T-helper 1 cell (primary cell): ENCODE data around the gene MAST3.

Experiments
- DNase-seq, 5 donors: peaks; one replicate each; pipeline ENCODE4 v3.0.0-alpha.2; 2012 to 2020

MAST3 gene

DNA sequence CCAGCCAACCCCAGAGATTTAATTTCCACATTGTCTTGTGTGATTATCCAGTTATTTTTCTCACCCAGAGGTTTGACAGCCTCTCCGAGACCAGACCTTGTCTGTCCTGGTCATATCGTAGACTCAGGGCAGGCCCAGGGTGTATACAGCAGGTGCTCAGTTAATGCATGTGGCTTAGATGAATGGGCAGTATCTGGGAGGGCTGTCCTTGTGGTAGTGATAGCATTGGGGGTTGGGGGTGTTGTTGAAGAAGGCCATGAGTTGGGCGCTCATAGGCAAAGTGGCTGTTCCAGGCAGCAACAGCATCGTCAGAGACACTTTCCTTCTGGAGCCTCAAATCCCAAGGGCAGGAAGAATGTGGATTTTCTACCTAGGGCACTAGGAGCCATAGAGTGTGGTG, 16.9 kb downstream of the MAST3 start:
- no peak for DNase-seq

DNA sequence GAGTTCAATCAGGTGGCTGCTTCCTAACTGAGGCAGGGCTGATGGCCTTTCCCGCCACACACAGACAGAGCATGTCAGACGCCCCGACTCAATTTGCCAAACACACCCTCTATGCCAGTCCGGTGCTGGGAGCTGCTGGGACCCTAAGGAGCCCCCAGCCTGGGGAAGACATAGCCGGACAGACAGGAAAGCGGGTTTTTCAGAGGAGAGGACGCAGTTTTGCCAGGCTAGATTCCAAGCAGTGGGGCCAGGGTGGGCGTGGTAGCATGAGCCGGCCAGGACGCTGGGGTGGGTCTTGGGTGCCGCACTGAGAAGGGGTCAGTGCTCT, 19.8 kb downstream of the MAST3 start:
- DNase-seq = no peak

DNA sequence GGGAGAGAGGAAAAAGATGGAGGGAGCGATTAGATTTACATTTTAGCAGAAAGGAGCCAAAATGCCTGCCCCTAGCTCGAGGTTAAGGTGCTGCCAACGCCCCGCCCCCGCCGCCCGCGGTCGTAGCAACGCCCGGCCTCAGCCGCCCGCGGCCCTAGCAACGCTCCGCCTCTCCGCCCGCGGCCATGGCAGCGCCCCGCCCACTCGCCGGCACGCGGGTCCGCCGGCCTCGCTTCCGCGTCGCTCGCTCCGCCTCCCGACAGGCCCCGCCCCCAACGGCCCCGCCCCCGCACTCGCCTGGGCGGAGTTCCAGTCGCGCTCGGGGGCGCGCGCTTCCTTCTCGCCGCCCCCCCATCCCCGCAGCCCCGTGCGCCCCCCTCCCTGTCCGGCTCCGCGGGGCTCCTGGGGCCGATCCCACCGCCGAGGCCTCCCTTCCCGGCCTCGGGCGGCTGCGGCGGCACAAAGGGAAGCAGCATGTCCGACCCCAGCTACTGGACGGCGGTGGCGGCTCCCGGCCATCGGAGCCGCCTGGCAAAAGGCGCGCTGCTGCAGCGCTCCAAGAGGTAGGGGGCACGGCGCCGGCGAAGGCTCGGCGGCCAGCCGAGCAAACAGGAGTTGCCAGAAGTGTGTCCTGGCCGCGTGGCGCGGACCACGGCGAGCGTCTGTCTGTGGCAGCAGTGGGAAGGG, 20.3 kb downstream of the MAST3 start:
- DNase-seq = peak; percentile 91 to 98 (median 94)

DNA sequence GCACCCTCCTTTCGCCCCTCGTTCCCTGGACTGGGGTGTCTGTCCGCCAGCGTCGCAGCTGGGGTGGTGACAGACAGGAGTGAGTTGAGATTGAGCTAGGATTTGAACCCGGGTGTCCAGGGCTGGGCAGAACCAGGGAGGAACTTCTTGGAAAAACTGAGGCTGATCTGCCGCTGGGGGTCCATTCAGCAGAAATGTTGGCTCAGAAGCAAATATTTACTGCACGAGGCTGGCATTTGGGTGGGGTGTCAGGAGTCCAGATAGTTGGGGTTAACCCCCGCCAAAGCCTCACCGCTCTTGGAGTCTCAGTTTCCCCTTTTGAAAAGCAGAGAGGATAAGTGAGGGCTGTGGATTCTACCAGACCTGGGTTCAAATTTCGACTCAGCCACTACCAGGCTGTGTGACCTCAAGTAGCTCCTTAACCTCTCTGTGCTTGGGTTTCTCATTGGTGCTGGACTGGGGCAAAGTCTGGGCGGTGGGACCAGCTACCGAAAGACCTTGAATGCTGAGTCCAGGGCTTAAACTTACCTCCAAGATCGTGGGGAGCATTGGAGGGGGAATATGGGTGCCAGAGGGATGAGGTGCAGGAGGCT, 20.9 kb downstream of the MAST3 start:
- no peak for DNase-seq

DNA sequence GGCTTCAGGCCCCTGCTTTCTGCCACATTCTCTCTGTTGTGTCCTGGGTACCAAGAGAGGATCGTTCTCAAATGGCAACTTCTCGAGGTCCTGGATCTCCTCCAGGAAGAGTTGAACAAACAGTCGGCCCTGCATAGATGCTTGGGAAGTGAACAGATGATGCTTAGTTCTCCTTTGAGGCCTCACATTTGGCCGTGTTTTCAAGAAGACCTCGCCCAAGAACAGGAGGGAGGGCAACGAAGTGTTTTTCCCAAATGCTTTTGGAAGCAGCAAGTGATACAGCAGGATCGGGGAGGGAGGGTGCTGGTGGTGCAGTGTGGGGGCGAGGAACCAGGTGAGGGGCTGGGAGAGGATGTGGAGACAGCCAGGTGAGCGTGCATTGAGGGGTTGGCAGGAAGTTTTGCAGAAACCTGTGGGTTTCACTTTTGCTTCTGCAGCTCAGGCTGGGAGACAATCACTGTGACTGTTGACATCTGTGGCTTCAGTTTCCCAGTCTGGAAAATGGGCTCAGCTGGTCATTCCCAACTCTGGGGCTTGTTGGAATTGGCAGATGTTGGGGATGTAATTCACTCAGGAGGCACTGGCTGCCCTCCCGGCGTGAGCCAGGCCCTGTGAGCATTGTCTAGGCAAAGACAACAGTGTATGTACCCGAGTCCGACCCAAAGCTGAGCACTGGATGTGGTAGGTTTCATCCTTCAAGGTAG, 21.6 kb downstream of the MAST3 start:
- DNase-seq = peak in 3 of 5 donors; percentile 33 to 58 (median 43)

DNA sequence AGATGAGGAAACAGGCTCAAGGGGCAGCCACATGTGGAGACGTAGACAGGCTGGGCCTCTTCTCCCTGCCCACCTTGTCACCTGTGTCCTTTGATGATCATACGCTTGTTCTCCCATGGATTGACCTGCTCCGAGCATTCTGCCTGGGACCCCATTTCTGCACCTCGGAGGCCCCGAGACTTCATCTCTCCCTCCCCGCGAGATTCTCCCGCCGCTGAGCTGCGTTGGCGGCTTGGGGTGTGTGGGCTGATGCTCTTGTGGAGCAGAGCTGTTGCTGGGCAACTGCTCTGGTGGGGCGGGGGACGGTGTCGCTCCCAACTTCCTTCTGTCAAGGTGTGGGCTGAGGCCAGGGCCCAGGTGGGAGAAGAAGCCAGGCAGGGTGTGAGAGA, 22.1 kb downstream of the MAST3 start:
- DNase-seq = peak in 3 of 5 donors; percentile 46 to 61 (median 53)

DNA sequence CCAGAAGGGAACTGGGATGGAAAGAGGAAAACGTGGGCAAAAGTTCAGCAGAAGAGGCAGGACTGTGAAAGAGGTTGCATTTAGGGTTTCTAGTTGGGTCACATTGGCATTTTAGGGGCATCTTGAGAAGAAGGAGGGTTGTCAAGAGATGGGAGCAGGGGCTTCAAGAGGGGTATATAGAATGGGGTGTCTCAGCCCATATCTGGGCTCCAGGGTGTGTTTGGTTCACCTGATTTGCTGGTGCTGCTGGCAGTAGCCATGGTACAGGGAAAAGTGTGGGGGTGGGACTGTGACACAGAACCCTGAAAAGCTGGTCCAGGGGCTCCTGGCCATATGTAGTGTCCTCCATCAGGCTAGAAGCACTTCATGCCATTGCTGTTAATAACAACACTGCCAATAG, 22.5 kb downstream of the MAST3 start:
- no peak for DNase-seq

DNA sequence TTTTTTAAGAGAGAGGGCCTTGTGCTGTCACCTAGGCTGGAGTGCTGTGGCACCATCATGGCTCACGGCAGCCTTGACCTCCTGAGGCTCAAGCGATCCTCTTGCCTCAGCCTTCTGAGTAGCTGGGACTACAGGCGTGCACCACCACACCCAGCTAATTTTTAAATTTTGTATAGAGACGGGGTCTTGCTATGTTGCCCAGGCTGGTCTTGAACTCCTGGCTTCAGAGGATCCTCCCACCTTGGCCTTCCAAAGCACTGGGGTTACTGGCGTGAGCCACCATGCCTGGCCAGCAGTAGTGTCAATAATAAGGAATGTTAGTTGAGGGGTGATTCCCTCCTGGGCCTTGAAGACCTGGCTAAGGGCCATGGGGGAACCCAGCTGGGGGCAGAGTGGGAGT, 23.6 kb downstream of the MAST3 start:
- DNase-seq = no peak

DNA sequence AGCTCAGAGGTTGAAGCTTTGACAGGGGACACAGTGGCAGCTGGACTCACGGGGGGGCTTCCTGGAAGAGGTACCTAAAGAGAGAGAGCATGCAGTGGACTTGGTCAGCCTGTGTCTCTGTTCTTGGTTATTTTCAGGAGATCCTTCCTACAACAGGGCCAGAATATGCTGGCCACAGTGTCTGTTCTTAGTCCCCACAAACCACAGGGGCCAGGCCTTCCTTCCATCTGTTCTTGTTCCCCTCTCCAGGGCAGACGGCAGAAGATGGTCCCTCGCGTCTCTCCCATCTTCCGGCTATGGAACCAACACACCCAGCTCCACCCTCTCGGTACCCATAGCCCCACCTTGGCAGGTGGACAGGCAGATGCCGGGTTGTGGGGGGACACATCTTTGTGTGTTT, 24.8 kb downstream of the MAST3 start:
- DNase-seq = no peak

DNA sequence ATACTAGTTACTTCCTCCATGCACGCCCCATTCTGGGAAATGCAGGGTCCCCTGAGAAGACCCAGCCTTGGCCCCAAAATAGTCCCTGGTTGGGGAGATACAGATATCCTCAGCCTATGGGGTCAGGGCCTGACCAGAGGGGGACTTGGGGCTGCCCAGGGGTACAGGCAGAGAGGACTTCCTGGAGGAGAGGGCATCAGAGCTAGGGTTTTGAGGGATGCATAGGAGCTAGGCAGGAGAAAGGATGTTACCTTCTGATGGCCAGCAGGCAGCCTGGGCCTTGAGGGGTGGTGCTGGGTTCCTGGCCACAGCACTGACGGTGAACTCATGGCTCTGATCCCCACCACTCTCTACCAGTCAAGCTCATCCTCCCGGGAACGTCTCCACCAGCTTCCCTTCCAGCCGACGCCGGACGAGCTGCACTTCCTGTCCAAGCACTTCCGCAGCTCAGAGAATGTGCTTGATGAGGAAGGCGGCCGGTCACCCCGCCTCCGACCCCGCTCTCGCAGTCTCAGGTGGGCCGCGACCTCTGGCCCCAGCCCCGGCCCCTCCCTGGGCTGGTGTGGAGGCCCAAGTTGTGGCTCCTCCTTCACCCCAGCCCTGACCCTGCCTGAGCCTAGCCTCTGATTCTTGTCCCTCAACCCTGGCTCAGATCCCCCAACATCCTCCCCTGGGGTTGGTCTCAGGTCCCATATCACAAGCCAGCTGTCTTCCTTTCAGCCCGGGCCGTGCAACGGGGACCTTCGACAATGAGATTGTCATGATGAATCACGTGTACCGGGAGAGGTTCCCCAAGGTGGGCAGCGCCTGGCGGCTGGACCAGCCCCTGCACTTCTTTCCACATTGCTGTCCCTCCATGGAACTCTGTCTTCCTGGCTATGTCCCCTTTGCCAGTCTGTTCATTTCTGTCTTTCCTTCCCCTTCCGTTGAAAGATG, 25.6 kb downstream of the MAST3 start:
- no peak for DNase-seq

DNA sequence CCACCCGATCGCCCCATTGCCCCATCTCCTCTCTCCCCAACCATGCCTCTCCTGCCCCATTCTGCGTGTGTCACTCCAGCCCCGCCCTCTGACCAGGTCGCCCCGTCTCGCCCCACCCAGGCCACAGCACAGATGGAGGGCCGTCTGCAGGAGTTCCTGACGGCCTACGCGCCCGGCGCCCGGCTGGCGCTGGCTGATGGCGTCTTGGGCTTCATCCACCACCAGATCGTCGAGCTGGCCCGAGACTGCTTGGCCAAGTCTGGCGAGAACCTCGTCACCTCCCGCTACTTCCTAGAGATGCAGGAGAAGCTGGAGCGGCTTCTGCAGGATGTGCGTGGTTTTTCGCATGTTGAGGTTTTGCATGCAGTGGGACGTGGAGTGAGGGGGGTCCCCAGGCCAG, 26.2 kb downstream of the MAST3 start:
- no peak for DNase-seq

DNA sequence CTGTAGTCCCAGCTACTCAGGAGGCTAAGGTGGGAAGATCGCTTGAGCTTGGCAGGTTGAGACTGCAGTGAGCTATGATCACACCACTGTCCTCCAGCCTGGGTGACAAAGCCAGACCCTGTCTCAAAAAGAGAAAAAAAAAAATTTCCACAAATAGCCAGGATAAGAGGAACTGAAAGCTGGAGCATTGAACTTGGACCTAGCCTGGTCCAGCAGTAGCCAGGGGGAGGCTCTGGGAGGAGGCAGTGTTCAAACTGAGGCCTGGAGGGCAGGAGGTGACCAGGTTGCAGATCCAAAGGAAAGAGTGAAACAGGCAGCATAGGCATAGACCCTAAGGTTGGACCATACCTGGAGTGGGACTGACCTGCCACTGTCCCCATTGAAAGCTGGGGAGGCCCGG, 28.5 kb downstream of the MAST3 start:
- DNase-seq = no peak

DNA sequence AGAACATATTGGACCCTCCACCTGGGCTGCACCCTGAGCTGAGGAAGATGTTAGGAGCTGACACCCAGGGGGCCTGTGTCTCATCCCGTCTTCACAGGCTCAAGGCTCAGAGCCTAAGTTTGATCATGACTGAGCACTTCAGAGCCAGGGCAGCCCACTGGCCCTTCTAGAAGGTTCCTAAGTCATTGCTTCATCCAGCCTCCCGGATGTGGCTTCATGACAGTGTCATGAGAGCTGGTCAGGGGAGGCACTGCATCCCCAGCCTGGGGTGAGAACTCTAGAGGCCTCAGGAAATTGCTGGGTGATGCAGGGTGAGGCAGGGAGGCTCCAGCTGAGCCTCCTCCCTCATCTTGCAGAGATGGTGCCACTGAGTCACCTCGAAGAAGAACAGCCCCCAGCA, 30.5 kb downstream of the MAST3 start:
- peak in 1 of 5 donors; percentile 69 for DNase-seq

DNA sequence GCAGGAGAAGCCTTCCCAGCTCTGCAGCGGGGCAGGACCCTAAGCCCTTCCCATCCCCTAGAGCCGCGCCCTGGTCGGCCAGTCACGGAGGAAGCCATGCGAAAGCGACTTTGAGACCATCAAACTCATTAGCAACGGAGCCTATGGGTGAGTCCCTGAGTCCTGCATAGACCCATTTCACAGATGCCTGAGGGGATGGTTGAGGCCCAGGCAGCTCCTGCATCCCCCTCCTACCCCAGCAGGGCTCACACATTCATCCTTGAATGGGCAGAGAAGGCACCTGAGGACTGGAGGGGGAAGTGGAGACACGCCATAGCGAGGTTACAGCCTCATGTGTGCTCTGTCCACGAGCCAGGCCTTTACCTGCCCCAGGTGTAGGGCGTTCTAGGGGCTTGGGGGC, 31.2 kb downstream of the MAST3 start:
- DNase-seq = no peak

DNA sequence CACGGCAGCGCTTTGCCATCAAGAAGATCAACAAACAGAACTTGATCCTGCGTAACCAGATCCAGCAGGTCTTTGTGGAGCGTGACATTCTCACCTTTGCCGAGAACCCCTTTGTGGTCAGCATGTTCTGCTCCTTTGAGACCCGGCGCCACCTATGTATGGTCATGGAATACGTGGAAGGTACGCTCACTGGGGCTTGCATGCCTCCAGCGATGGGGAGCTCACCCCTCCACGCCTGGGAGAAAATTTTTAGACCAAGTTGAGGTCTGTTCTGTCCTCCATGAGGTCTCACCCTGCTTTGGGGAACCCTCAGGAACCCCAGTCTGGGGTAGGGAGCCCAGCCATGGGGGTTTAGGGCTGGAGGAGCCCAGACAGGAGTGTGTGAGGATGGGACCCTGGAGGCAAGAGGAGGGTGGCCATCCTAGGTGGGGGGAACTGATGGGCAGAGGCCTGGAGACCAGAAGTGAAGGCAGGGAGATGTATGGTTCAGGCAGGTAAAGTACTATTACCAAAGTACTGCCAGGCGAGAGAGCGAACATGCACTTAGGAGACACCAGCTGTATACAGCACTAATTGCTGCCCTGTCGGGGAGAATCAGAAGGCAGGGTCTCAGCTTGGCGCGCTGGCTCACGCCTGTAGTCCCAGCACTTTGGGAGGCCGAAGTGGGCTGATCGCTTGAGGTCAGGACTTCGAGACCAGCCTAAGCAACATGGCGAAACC, 33.1 kb downstream of the MAST3 start:
- no peak for DNase-seq

DNA sequence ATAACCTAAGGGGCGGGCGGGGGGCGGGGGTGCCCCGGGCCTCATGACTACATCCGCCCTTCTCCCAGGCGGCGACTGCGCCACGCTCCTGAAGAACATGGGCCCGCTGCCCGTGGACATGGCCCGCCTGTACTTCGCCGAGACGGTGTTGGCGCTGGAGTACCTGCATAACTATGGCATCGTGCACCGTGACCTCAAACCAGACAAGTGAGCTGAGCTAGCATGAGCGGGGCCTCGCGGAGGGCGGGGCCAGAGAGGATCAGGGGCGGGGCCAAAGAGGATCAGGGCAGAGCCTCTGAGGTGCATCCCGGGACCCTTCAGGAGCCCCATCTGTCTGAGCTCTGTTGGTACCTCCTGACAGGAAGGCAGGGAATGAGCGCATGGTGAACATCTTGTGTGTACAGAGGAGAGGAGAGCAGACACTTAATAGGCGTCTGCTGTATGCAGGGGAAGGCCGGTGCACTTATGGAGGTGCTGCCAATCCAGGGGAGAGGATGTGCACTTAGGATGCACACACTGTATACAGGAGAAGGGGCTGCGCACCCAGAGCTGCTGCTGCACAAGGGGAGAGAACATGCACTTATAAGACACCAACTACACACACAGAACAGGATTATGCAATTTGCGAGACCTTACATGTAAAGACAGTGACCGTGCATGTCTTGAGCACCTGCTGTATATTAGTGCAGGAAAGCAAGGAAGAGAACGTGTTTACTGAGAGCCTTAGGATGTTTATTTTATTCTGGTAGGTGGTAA, 34.4 kb downstream of the MAST3 start:
- no peak for DNase-seq

DNA sequence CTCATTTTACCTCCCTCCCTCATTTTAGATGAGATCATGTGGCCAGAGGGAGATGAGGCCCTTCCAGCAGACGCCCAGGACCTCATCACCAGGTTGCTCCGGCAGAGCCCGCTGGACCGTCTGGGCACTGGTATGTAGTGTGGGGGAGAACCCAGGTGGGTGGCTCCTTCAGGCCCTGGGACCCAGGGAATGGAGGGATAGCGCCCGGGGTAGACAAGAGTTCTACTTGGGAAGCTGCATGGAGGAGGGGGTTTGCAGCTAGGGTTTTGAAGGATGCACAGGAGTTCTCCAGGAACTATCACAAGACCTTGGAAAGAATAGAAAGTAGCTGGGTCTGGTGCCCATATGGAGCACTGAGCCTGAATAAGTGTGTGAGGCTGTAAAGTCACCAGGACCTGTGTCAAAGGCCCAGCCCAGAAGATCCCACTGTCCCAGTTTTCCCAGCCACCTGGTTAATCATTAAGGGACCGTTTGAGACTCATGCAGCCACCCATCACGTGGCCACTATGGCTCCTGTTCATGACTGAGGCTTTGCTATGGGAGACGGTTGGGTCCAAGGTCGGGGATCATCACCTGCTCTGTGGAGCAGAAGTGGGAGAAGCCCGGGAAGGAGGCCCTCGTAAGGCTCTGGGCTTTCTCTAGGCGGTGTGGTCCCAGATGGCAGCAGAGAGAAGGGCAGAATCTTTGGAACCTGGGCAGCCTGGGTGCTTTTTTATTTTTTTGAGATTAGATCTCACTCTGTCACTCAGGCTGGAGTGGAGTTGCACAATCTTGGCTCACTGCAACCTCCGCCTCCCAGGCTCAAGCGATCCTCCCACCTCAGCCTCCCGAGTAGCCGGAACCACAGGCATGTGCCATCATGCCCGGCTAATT, 38.4 kb downstream of the MAST3 start:
- DNase-seq = no peak

DNA sequence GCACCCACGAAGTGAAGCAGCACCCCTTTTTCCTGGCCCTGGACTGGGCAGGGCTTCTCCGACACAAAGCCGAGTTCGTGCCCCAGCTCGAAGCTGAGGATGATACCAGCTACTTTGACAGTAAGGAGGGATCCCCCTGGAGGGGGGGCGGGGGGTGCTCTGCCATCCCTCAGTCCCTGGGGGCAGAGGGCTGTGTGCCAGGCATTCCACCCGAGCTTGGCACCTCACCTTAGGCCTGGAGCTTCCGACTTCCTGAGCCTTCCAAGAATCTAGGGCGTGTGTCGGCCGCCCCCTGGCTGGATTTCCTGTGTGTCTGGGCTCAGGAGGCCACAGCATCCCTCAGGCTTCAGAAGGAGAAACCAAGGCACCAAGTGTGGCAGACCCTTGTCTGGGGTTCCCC, 39.7 kb downstream of the MAST3 start:
- no peak for DNase-seq

DNA sequence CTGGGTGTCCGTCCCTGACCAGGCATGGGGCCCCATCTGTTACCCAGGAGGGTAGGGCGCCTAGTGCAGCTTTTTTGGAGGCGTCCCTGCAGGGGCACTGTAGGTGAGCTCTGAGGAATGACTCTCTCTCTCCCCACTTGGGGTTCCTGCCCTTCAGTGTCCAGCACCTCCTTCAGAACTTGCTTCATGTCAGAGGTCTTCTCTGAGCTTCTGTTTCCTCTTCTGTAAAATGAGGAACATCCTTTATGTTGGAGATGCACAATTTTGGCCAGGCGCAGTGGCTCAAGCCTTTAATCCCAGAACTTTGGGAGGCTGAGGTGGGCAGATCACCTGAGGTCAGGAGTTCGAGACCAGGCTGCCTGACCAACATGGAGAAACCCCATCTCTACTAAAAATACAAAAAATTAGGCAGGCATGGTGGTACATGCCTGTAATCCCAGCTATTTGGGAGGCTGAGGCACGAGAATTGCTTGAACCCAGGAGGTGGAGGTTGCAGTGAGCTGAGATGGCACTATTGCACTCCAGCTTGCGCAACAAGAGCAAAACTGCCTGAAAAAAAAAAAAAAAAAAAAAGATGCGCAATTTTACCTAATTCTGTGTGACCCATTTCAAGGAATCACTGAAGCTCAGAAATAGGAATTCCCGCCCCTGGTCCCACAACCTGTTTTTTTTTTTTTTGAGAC, 40.2 kb downstream of the MAST3 start:
- no peak for DNase-seq

DNA sequence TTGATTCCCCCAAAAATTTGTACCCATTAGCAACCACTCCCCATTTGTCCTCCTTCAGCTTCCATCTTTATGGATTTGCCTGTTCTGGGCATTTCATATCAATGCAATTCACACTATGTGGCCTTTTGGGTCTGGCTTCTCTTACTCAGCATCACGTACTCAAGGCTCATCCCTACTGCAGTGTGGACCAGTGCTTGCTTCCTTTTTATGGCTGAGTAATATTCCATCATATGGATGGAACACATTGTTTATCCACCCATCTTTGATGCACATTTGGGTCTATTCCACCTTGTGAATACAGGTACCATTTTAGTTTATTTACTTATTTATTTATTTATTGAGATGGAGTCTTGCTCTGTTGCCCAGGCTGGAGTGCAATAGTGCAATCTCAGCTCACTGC, 42.9 kb downstream of the MAST3 start:
- DNase-seq = no peak
